Stimulated activated CD4-positive, alpha-beta T cell treated with anti-CD3 and anti-CD28 coated beads, TNF-alpha, amount 100 ng/mL, for 48 hours (primary cell): Measurements from ENCODE around the gene PTPN1.

ENCODE experiments used
- DNase-seq, 3 donors: peaks; one replicate each; pipeline ENCODE4 v3.0.0-alpha.2; 2020; ENCODE audit warnings: low read depth in 3 of 3

PTPN1 gene

GRCh38 chr20:50513169-50514034, 3.2 kb downstream of the PTPN1 start:
- no peak for DNase-seq

- no peak for DNase-seq
These were observed 3.8 kb downstream of the PTPN1 start for GRCh38 chr20:50514035-50514337.

- DNase-seq, result no peak
These were observed 4.6 kb downstream of the PTPN1 start for GRCh38 chr20:50514750-50515149.

- no peak for DNase-seq
These were observed 5.4 kb downstream of the PTPN1 start for GRCh38 chr20:50515471-50516106.

GRCh38 chr20:50516180-50516934, 6.2 kb downstream of the PTPN1 start:
- no peak for DNase-seq

- DNase-seq, result no peak
These were observed 7.0 kb downstream of the PTPN1 start for GRCh38 chr20:50516935-50517816.

- DNase-seq, result no peak
These were observed 7.6 kb downstream of the PTPN1 start for GRCh38 chr20:50517817-50518154.

- DNase-seq, result no peak
These were observed 8.1 kb downstream of the PTPN1 start for GRCh38 chr20:50518270-50518721.

- no peak for DNase-seq
These were observed 9.0 kb downstream of the PTPN1 start for GRCh38 chr20:50519036-50519762.

GRCh38 chr20:50520222-50520880, 10.2 kb downstream of the PTPN1 start:
- peak in 1 of 3 donors; percentile 40 for DNase-seq

- DNase-seq, result no peak
These were observed 11.3 kb downstream of the PTPN1 start for GRCh38 chr20:50521221-50522052.

- no peak for DNase-seq
These were observed 12.0 kb downstream of the PTPN1 start for GRCh38 chr20:50522053-50522674.

GRCh38 chr20:50523552-50524167, 13.5 kb downstream of the PTPN1 start:
- DNase-seq, result no peak

- DNase-seq, result no peak
These were observed 15.5 kb downstream of the PTPN1 start for GRCh38 chr20:50525681-50526080.

- no peak for DNase-seq
These were observed 16.3 kb downstream of the PTPN1 start for GRCh38 chr20:50526403-50526989.

- no peak for DNase-seq
These were observed 17.0 kb downstream of the PTPN1 start for GRCh38 chr20:50527068-50527605.

GRCh38 chr20:50528129-50528528, 17.9 kb downstream of the PTPN1 start:
- no peak for DNase-seq

GRCh38 chr20:50528804-50529351, 18.7 kb downstream of the PTPN1 start:
- DNase-seq, result no peak
